ES-I3 (cell line): ENCODE data around the gene PEX11G.

Experiments used
- H3K36me3 ChIP-seq: 2 replicates; pipeline ENCODE4 v1.6.1; 2013; ENCODE audit warnings: mild to moderate bottlenecking, low read length, control low read depth, moderate library complexity; ENCODE audit not compliant: insufficient read depth
- H3K4me1 ChIP-seq: 2 replicates; pipeline ENCODE4 v1.6.1; 2013; ENCODE audit warnings: mild to moderate bottlenecking, control low read depth, low read length; ENCODE audit not compliant: insufficient read depth
- H3K9ac ChIP-seq: 2 replicates; pipeline ENCODE4 v1.6.1; 2013; ENCODE audit warnings: low read depth, mild to moderate bottlenecking, low read length, moderate library complexity
- H3K9me3 ChIP-seq: 2 replicates; pipeline ENCODE4 v1.6.1; 2013; ENCODE audit warnings: mild to moderate bottlenecking, low read length, moderate library complexity; ENCODE audit not compliant: control insufficient read depth, insufficient read depth

Gene PEX11G

DNA sequence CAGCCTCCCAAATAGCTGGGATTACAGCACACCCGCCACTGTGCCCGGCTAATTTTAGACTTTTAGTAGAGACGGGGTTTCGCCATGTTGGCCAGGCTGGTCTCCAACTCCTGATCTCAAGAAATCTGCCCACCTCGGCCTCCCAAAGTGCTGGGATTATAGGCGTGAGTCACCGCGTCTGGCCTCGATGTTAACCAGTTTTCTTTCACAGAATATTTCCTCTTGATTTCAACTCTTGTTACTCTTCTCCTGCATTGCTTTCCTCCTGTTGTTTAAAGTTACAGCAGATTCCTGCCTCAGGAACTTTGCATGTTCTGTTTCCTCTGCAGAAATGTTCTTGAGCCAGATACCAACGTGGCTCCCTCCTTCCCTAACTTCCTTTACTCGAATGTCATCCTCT is 3.7 kb upstream of the PEX11G start:
- Histone ChIP-seq H3K4me1 (peaks cover 14% of the 10 kb centered on the region), H3K9me3 (no peaks in the 10 kb centered on the region), H3K36me3 (no peaks in the 10 kb centered on the region), H3K9ac (no peak overlapping the region)

DNA sequence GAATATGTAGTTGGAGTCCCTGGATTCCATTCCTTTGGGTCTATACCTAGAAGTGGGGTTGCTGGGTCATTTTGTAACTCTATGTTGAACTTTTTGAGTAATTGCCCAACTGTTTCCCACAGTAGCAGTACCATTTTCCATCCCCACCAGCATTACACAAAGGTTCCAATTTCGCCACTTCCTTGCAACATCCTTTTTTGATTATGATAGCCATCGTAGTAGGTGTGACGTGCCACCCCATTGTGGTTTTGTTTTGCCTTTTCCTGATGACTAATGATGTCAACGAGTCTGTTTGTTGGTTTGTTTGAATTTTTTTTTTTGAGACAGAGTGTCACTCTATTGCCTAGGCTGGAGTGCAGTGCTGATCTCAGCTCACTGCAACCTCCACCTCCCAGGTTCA is 3.3 kb upstream of the PEX11G start:
- H3K4me1 ChIP-seq = peaks cover 14% of the 10 kb centered on the region
- H3K9me3 ChIP-seq = no peaks in the 10 kb centered on the region
- no peaks in the 10 kb centered on the region for H3K36me3 ChIP-seq
- H3K9ac ChIP-seq = no peak overlapping the region

DNA sequence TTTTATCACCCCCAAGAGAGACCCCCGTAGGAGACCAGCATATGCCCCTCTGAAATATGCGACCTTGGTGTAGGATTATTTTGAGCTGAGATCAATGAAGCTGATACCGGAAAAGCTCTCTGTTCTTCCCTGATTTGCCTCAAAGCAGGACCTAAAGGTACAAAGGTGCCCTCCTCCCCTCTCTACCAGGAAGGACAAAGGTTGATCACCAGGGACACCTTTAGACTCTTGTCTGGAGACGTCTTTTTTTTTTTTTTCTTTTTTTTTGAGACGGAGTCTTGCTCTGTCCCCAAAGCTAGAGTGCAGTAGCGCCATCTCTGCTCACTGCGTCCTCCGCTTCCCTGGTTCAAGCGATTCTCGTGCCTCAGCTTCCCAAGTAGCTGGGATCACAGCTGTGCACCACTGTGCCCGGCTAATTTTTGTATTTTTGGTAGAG is 792 bp upstream of the PEX11G start:
- Histone ChIP-seq H3K36me3 (no peaks in the 10 kb centered on the region), H3K9ac (peak overlapping the region; percentile 53), H3K9me3 (no peaks in the 10 kb centered on the region), H3K4me1 (peaks cover 12% of the 10 kb centered on the region)

DNA sequence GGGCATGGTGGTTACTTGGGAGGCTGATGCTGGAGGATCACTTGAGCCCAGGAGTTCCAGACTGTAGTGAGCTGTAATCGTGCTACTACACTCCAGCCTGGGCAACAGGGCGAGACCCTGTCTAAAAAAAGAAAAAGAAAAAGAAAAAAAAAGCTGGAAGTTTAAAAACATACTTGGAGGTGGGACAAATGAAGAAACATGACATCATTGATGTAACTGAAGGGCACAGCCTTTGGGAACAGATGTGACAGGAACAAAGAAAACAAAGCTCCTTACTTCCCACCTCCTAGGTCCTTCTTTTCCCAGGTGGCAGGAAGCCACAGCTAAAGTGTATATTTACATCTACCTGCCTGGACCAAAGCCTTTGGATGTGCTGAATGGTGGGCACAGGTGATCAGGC is 1.9 kb downstream of the PEX11G start:
- Histone ChIP-seq H3K9me3 (no peaks in the 10 kb centered on the region), H3K4me1 (peaks cover 7% of the 10 kb centered on the region), H3K36me3 (no peaks in the 10 kb centered on the region), H3K9ac (no peak overlapping the region)

DNA sequence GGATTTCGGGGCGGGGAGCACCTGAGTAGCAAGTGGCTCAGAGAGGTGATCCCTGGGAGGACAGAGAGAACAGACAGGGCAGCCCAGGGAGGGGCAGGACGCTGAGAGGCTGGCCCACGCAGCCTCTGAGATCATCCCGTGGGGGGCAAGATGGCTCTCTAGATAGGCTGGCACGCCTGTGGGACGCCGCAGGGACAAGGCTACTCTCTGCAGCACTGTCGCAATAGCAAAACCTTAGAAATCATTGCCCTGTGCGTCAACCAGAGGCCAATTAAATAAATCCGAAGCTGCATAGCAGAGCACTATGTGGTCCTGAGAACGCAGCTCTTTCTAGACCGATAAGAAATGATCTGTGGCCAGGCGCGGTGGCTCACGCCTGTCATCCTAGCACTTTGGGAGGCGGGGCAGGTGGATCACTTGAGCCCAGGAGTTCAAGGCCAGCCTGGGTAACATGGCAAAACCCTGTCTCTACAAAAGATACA is 5.1 kb downstream of the PEX11G start:
- Histone ChIP-seq H3K4me1 (peaks cover 7% of the 10 kb centered on the region; the same call in 1 of the 2 replicates), H3K36me3 (no peaks in the 10 kb centered on the region), H3K9ac (peak overlapping the region; percentile 56; the same call in 1 of the 2 replicates), H3K9me3 (no peaks in the 10 kb centered on the region)

DNA sequence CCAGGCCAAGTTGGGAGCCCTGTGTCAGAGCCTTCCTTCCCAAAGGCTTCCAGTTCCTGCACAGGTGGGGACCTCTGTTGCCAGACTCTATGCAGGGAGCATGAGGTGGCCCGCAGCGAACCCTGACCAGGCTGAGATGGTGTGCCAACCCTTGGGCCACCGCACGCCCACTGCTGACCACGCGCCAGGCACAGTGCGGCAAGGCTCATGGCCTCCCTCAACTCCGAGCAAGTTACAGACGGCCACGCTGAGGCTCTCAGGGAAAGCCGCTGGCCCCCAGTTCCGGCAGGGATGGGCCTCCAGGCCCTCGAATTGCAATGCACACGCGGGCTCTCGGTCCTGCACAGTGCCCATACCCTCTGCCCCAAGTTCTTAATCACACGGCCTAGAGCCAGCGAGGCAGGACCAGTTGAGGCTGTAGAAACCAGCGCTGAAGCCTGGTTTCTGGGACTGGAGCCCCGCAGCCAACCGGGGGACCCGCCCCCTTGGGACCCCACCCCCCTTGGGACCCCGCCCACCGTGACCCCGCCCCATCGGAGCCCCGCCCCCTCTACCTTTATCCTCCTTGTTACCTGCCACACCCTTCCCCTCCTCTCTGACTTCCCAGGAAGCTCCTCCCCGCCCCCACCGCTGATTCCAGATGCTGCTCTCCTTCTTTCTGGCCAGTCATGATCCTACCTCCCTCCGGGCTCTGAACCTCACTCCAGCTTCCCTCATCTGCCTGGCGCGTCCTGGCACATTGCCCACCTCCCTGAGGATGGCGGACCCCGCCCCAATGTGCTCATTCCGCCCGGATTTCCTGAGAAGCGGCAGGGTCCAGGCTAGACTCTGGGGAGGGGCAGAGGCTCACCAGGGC is 6.0 kb downstream of the PEX11G start:
- peak overlapping the region; percentile 56 for H3K9ac ChIP-seq
- H3K9me3 ChIP-seq = no peaks in the 10 kb centered on the region
- H3K4me1 ChIP-seq = peaks cover 7% of the 10 kb centered on the region; the same call in 1 of the 2 replicates
- no peaks in the 10 kb centered on the region for H3K36me3 ChIP-seq

DNA sequence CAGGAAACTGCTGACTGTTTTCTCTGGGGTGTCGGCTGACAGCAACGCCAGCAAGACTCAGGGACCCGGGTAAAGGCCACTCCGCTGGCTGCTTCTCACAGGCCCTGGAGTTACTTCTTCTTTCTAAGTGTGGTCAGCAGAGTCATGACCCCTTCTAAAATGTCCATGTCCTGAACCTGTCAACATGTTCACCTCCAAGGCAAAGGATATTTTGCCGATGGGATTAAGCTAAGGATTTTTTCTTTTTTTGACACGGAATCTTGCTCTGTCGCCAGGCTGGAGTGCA is 7.9 kb downstream of the PEX11G start:
- Histone ChIP-seq H3K4me1 (peaks cover 7% of the 10 kb centered on the region; the same call in 1 of the 2 replicates), H3K36me3 (no peaks in the 10 kb centered on the region), H3K9ac (no peak overlapping the region), H3K9me3 (no peaks in the 10 kb centered on the region)

DNA sequence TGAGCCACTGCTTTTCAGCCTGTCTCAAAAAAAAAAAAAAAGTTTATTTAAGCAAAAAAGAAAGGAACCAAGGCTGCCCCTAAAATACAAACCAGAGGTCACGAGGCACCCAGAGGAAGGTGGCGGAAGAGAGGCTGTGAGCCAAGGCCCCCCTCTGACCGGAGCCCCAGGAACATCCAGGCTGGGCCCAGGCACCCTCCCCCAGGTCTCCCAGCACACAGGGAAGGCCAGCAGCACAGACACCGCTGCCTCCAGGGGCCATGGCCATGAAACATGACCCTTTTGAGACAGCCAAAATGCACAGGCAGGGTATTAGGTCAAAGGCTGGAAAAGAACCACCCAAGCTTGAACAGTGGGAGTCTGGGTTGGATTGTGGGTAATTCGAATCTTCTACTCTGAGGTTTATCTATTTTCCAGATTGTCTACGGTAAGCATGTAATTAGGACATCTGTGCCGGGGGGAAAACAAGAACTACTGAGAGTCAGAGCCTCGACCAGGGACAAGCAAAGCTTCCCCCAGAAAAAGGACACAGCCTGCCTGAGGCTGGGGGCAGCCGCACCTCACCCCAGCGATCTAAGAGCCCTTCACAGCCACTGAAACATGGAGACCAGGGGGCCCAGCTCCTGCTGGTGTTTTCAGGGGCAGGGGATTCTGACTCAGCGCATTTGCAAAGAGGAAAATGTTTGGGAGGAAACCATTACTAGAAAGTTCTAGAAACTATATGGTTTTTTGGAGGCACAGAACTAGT is 8.4 kb downstream of the PEX11G start:
- Histone ChIP-seq H3K36me3 (no peaks in the 10 kb centered on the region), H3K4me1 (peaks cover 7% of the 10 kb centered on the region; the same call in 1 of the 2 replicates), H3K9me3 (no peaks in the 10 kb centered on the region), H3K9ac (no peak overlapping the region)

DNA sequence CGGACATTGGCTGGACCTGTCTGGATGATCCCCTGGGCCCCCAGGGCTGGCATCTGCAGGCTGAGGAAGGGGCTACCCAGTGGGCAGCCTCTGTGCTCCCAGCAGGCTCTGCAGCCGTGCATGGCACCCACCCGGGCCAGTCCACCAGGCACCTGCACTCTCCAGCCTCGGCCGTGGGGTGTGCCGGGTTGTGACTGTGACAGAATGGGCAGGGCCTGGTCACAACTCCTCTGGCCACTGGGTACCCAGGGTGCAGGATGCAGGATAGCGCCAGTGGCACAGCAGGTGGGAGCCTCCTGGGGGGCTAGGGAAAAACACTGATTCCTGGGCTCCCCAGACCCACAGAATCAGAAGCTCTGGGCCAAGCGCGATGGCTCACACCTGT is 10.0 kb downstream of the PEX11G start:
- H3K9me3 ChIP-seq = no peaks in the 10 kb centered on the region
- no peak overlapping the region for H3K9ac ChIP-seq
- peaks cover 7% of the 10 kb centered on the region; the same call in 1 of the 2 replicates for H3K4me1 ChIP-seq
- H3K36me3 ChIP-seq = no peaks in the 10 kb centered on the region

DNA sequence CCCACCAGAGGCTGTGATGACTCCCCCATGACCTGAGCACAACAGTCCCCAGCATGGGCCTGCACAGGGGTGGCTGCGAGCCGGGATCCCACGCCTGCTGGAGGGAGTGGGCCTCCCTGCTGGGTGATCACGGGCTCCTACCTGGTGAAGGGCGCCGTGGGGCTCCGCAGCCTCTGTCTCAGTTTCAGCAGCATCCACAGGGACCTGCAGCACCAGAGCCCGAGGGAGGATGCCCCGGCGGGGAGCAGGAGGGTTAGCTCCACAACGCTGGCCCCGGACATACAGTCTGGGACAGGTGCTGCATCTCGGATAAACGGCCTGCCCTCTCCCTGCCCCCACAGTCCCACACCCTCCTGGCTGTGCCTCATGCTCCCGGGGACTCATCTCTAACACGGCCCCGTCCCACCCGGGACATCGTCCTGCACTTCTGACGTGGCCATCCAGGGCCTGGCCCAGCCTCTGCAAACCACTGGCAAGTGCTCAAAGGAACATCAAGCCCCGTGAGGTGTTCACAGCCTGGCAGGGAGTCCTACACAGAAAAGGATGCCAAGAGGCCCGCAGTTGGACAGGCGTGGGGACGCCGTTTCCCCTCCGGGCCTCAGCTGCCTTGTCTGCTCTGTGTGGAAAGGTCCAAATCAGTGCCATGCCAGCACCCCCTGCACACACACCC is 10.5 kb downstream of the PEX11G start:
- H3K36me3 ChIP-seq = no peaks in the 10 kb centered on the region
- no peaks in the 10 kb centered on the region for H3K9me3 ChIP-seq
- no peak overlapping the region for H3K9ac ChIP-seq
- peaks cover 7% of the 10 kb centered on the region; the same call in 1 of the 2 replicates for H3K4me1 ChIP-seq

DNA sequence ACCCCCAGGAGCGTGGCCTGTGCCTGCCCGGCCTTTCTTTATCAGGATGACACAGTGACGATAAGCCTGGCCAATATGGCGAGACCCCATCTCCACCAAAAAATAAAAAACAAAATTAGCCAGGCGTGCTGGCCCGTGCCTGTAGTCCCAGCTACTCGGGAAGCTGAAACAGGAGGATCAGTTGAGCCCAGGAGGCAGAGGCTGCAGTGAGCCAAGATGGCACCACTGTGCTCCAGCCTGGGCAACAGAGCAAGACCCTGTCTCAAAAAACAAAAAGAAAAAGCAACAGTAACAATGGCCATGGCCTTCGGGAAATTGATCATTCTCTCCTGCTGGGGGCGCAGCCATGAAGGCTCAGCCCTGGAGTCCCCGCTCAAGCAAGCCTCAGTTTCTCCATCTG is 11.1 kb downstream of the PEX11G start:
- Histone ChIP-seq H3K9ac (no peak overlapping the region), H3K4me1 (peaks cover 7% of the 10 kb centered on the region; the same call in 1 of the 2 replicates), H3K36me3 (no peaks in the 10 kb centered on the region), H3K9me3 (no peaks in the 10 kb centered on the region)

DNA sequence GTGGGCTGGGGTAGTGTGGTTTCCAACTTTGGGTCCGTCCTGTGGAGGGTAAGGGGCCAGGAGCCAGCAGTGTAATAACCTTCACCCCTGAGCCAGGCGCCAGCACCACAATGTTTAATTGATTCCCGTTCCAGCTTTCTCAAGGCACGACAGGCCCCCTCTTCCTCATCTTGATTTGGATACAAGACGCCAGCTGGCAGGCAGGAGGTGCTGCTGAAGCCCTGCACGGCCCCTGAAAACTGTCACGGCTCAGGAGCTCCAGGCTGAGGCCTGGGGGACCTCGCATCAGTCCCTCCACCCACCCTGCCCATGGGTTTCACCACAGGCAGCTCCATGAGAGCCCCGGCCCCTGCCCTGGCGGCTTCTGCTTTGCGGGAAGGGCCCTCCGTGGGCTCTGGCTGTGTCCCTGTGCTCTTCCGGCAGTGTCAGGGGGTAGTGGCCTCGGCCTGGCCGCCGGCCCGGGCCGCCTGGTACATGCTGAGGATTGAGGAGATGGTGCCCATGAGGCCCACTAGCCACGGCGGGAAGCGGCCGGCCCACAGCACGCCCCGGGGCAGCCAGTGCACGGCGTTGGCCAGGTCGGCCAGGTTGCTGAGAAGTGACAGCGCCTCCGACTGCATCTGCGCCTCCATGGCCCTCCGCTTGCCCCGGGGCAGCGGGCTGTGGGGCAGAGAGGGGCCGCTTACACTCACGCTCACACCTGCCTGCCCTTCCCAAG is 11.9 kb downstream of the PEX11G start:
- no peak overlapping the region for H3K9ac ChIP-seq
- peaks cover 7% of the 10 kb centered on the region; the same call in 1 of the 2 replicates for H3K4me1 ChIP-seq
- H3K36me3 ChIP-seq = no peaks in the 10 kb centered on the region
- no peaks in the 10 kb centered on the region for H3K9me3 ChIP-seq

DNA sequence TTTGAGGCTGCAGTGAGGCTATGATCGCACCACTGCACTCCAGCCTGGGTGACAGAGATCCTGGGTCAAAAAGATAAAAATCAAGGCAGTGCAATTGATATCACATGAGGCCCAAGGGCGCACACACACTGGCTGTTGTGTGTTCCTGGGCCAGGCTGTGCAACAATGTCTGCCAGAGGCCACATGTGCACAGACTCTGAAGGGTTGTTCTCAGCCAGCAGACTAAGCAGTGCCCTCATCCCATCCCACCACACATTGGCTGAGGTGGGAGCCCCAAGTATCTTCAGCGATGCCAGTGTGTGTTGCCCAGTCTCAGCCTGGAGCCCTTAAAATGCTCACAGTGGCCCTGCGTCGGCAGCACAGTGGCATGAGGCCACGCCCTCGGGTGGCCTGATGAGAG is 12.6 kb downstream of the PEX11G start:
- H3K9ac ChIP-seq = no peak overlapping the region
- H3K36me3 ChIP-seq = no peaks in the 10 kb centered on the region
- peaks cover 7% of the 10 kb centered on the region; the same call in 1 of the 2 replicates for H3K4me1 ChIP-seq
- H3K9me3 ChIP-seq = no peaks in the 10 kb centered on the region

DNA sequence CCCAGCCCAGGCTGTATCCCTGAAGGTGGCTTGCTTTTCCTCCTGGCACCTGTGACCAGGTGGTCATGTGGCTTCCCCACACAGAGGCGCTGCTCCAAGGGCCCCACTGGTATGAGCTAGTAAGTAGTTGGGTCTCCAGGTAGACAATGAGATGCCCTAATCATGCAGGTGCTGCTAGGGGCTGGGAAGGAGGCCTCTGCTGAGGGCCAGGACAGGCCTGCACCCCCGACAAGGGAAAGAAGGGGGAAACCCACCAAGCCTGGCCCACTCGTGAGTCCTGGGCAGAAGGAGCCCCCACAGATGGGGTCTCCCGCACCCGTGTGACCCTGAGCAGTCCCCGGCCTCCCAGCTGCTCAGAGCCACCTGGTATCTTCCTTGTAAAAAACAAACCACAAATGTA is 13.2 kb downstream of the PEX11G start:
- 0 out of 2 replicates have a peak, but pooled peaks cover 4% of the 10 kb centered on the region for H3K4me1 ChIP-seq
- H3K9me3 ChIP-seq = no peaks in the 10 kb centered on the region
- H3K36me3 ChIP-seq = no peaks in the 10 kb centered on the region
- no peak overlapping the region for H3K9ac ChIP-seq
